IPS DF 19.7 (cell line): ENCODE measurements around the gene RRAS2.
"Not testable (repeated sequence)": the region's sequence is repeated elsewhere in the genome, so short reads cannot be mapped to it uniquely, and the experiment has no call there.

Experiments
- DNase-seq: peaks from one replicate; pipeline ENCODE4 v3.0.0-alpha.2; 2013; ENCODE audit warnings: low read depth, low spot score

The RRAS2 gene

GRCh38 chr11:14358729-14359439 is at the start of gene RRAS2:
Gene RRAS2, minus strand, starts transcription at chr11:14359183. Its CDS starts 313 bp downstream, at chr11:14358870.
- no peak for DNase-seq

- DNase-seq = no peak
These were observed 49.6 kb upstream of the RRAS2 start for GRCh38 chr11:14408612-14409011.

- not testable (repeated sequence) for DNase-seq
These were observed 47.1 kb upstream of the RRAS2 start for GRCh38 chr11:14406116-14406515.

GRCh38 chr11:14403528-14403927 is 44.5 kb upstream of the RRAS2 start:
- DNase-seq = not testable (repeated sequence)

GRCh38 chr11:14399087-14399486 is 40.1 kb upstream of the RRAS2 start:
- no peak for DNase-seq

GRCh38 chr11:14396273-14396672 is 37.3 kb upstream of the RRAS2 start:
- DNase-seq = no peak

- no peak for DNase-seq
These were observed 34.9 kb upstream of the RRAS2 start for GRCh38 chr11:14393889-14394288.

GRCh38 chr11:14393129-14393528 is 34.1 kb upstream of the RRAS2 start:
- no peak for DNase-seq

GRCh38 chr11:14390669-14391068 is 31.7 kb upstream of the RRAS2 start:
- no peak for DNase-seq

GRCh38 chr11:14388352-14388751 is 29.4 kb upstream of the RRAS2 start:
- DNase-seq = no peak

- DNase-seq = peak; percentile 70
These were observed 28.0 kb upstream of the RRAS2 start for GRCh38 chr11:14386895-14387480.

- no peak for DNase-seq
These were observed 27.1 kb upstream of the RRAS2 start for GRCh38 chr11:14386081-14386480.

GRCh38 chr11:14384338-14384737 is 25.4 kb upstream of the RRAS2 start:
- DNase-seq = no peak

- no peak for DNase-seq
These were observed 23.0 kb upstream of the RRAS2 start for GRCh38 chr11:14381968-14382367.

- DNase-seq = no peak
These were observed 22.1 kb upstream of the RRAS2 start for GRCh38 chr11:14380947-14381561.

GRCh38 chr11:14380125-14380936 is 21.3 kb upstream of the RRAS2 start:
- DNase-seq = no peak

GRCh38 chr11:14378171-14378570 is 19.2 kb upstream of the RRAS2 start:
- DNase-seq = no peak

GRCh38 chr11:14376920-14377319 is 17.9 kb upstream of the RRAS2 start:
- DNase-seq = no peak

- no peak for DNase-seq
These were observed 16.2 kb upstream of the RRAS2 start for GRCh38 chr11:14374922-14375830.

- no peak for DNase-seq
These were observed 15.1 kb upstream of the RRAS2 start for GRCh38 chr11:14373941-14374646.
